Keratinocyte (primary cell): Measurements from ENCODE around the gene DHRS4. TPM values are rescaled to one million over a fixed set of nuclear protein-coding genes. Genes with fewer than 3 reads are reported as not detected.
A peak's percentile ranks its signal among the peaks of the same experiment; 100 is the strongest.
"Not testable (repeated sequence)": the region's sequence is repeated elsewhere in the genome, so short reads cannot be mapped to it uniquely, and the experiment has no call there.

Source experiments
- DNase-seq: peaks from one replicate; pipeline ENCODE4 v3.0.0-alpha.2; 2011; ENCODE audit warnings: low read depth, missing footprints, low spot score
- FAIRE-seq: peaks from 2 replicates; lab custom pipeline; 2011; peaks lifted over from hg19 to GRCh38; lab: Jason Lieb, UNC
- H2AFZ ChIP-seq: 2 replicates; pipeline ENCODE4 v1.6.0; 2012; ENCODE audit warnings: low read length, control low read depth, inconsistent platforms; ENCODE audit not compliant: control insufficient read depth
- H3K27ac ChIP-seq: 2 replicates; pipeline ENCODE4 v1.5.1; 2011; ENCODE audit warnings: low read length; ENCODE audit not compliant: control insufficient read depth, insufficient read depth
- H3K27me3 ChIP-seq: 3 replicates; pipeline ENCODE4 v1.6.0; 2011; ENCODE audit warnings: low read length; ENCODE audit not compliant: control insufficient read depth, insufficient read depth; ENCODE audit errors: extremely low read depth
- H3K36me3 ChIP-seq, 2 experiments: 2 replicates in 1 of 2; 3 replicates in 1 of 2; pipeline ENCODE4 v1.5.1; 2011; ENCODE audit warnings: low read length in 2 of 2, mild to moderate bottlenecking in 1 of 2; ENCODE audit not compliant: control insufficient read depth in 2 of 2, insufficient read depth in 2 of 2; ENCODE audit errors: extremely low read depth in 1 of 2
- H3K4me1 ChIP-seq: 3 replicates; pipeline ENCODE4 v1.5.1; 2011; ENCODE audit warnings: low read length; ENCODE audit not compliant: control insufficient read depth, insufficient read depth; ENCODE audit errors: extremely low read depth
- H3K4me2 ChIP-seq: 3 replicates; pipeline ENCODE4 v1.6.0; 2011; ENCODE audit warnings: low read depth, low read length; ENCODE audit not compliant: control insufficient read depth, insufficient read depth; ENCODE audit errors: extremely low read depth
- H3K4me3 ChIP-seq, 3 experiments: fragments of 200-600 bp in 1 of 3; sonication (generic) in 1 of 3; 2 replicates in 2 of 3; 3 replicates in 1 of 3; pipeline ENCODE4 v1.5.1; 2011 to 2016; ENCODE audit warnings: low read length in 3 of 3, mild to moderate bottlenecking in 3 of 3, control low read depth in 2 of 3, inconsistent platforms in 1 of 3, low read depth in 1 of 3, mixed read lengths in 1 of 3, mixed run types in 1 of 3, moderate library complexity in 1 of 3; ENCODE audit not compliant: control insufficient read depth in 2 of 3, insufficient read depth in 2 of 3; ENCODE audit errors: extremely low read depth in 1 of 3
- H3K79me2 ChIP-seq: 2 replicates; pipeline ENCODE4 v1.6.0; 2012; ENCODE audit warnings: low read length; ENCODE audit not compliant: control insufficient read depth, insufficient read depth
- H3K9ac ChIP-seq: 3 replicates; pipeline ENCODE4 v1.6.0; 2011; ENCODE audit warnings: low read length; ENCODE audit not compliant: control insufficient read depth, insufficient read depth; ENCODE audit errors: extremely low read depth
- H3K9me1 ChIP-seq: 3 replicates; pipeline ENCODE4 v1.6.0; 2011; ENCODE audit warnings: low read length; ENCODE audit not compliant: control insufficient read depth, insufficient read depth; ENCODE audit errors: extremely low read depth
- H3K9me3 ChIP-seq: 2 replicates; pipeline ENCODE4 v1.5.1; 2012; ENCODE audit warnings: low read depth, low read length; ENCODE audit not compliant: control insufficient read depth
- H4K20me1 ChIP-seq: 3 replicates; pipeline ENCODE4 v1.6.0; 2011; ENCODE audit warnings: low read length; ENCODE audit not compliant: control insufficient read depth, insufficient read depth; ENCODE audit errors: extremely low read depth
- dilution Hi-C: fragments of 300-500 bp; cut with MboI; formaldehyde crosslinking; loops from one replicate; pipeline ENCODE4 v1.7.0; 2020; ENCODE audit warnings: low sequenced_read_pairs; ENCODE audit not compliant: extremely low pct_ligation_motif_present
- polyA plus RNA-seq, 5 experiments: library from polyadenylated mRNA; depleted of rRNA in 3 of 5; stranded (reverse) in 3 of 5; stranded (forward) in 1 of 5; unstranded in 1 of 5; fragments of >200 nt; gene quantifications; 1 replicate in 1 of 5; 2 replicates in 3 of 5; 3 replicates in 1 of 5; pipeline versions ENCODE4 v1.2.1 to v1.2.3, GENCODE V29; 2011 to 2012; ENCODE audit warnings: missing spikeins in 2 of 5, low read depth in 1 of 5, low replicate concordance in 1 of 5

Gene DHRS4
- polyA plus RNA-seq, 1 donor (not counting 4 experiments of a cell fraction or from before 2014, with no cell fraction given) = 22.8 TPM

DNA sequence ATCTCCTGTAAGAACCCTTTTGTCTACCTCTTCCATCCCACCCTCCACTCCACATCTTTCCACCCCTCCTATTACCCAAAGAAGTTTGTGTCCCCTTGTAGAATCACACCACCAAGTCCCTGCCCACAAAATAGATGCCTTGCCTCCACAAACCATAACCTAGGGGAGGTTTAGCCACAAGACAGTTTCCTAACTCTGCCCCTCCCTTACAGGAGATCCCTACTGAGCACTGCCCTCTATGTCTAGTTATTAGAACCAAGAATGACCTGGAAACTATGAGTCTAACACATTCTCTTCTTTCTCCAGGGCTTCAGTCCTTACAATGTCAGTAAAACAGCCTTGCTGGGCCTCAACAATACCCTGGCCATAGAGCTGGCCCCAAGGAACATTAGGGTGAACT, 47.5 kb downstream of the DHRS4 start:
- H3K9ac ChIP-seq = not testable (repeated sequence)

DNA sequence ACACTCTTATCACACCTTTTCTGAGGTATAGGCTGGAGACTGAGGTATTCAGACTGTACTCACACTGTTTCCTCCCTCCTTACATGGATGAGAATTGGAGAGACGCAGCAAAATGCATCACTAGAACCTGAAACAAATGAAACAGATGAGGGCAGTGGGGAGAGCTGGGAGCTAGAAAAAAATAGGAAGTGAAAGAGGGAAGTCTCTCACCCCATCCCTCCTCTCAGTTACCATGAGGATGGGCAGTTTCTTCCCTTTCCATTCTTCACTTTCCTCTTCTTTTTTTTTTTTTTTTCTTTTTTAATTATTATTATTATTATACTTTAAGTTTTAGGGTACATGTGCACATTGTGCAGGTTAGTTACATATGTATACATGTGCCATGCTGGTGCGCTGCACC, 48.1 kb downstream of the DHRS4 start:
- H3K9me3 ChIP-seq, dilution Hi-C loops, H3K9ac ChIP-seq, H4K20me1 ChIP-seq, H3K79me2 ChIP-seq, H3K27me3 ChIP-seq, H3K27ac ChIP-seq, H3K4me1 ChIP-seq, H3K4me3 ChIP-seq, H3K4me2 ChIP-seq, DNase-seq, H3K9me1 ChIP-seq, H3K36me3 ChIP-seq, H2AFZ ChIP-seq, FAIRE-seq: not testable (repeated sequence)

More for the DNA sequence above, 47.5 kb downstream of the DHRS4 start:
- H3K27me3 ChIP-seq, H3K4me1 ChIP-seq, H3K27ac ChIP-seq, H2AFZ ChIP-seq, dilution Hi-C loops, H3K4me3 ChIP-seq, DNase-seq, H4K20me1 ChIP-seq, H3K79me2 ChIP-seq, H3K36me3 ChIP-seq, FAIRE-seq, H3K4me2 ChIP-seq, H3K9me3 ChIP-seq, H3K9me1 ChIP-seq: not testable (repeated sequence)

DNA sequence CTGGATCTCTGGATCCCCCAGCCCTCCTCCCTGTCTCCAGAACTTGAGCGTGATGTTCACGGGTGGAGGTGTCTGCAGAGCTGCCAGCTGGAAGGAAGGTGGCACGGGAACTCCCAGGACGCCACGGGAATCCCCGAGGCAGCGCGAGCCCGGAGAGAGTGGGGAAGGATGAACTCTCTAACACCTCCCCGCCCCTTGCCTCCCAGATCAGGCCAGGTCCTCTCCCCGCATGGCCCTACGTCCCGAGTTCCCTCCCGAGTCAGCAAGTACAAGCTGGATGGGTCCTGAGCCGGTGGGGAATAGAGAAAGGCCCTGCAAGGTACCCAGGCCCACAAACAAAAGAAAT, 52.9 kb downstream of the DHRS4 start:
- H3K27ac ChIP-seq, H3K9ac ChIP-seq: not testable (repeated sequence)

DNA sequence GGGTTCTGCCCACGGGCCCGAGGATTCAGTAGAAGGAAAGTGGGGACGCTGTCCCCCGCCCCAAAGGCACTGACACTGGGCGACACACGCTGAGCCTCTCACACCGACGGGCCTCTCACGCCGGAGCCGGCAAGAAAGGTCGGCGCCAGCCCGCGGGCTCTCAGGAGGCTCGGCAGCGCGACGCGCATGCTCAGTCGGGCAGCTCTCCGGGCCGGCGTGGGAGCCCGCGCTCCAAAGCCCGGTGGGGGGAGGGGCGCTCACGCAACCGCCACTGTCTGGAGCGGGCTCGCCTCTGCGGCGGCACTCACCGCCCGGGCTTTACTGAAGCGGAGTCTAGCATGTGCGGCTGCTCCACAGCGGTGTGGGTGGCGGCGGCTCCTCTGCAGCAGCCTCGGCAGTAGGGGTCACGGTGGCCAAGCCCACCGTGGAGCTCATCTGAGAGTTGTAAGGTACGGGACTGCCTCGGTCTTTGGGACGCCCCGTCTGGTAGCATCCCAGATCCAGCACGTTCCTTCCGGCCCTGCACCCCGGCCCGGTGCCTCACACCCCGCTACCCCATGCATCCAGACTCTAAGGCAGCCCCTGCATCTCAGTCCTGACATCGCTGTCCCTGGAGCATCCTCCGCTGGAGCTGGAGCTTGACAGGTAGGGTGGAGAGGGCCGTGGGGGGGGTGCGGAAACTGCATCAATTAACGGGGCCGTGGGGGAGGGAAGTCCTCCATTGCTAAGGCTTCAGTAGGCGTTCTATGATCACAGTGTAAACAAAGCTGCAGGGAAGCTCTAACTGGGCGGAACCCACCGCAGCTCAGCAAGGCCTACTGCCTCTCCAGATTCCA, 53.5 kb downstream of the DHRS4 start:
- H3K9me3 ChIP-seq, H3K4me2 ChIP-seq, H3K27ac ChIP-seq, FAIRE-seq, H3K4me1 ChIP-seq, H3K27me3 ChIP-seq, dilution Hi-C loops, H4K20me1 ChIP-seq, H3K9ac ChIP-seq, H3K36me3 ChIP-seq, H3K9me1 ChIP-seq, DNase-seq, H3K79me2 ChIP-seq, H2AFZ ChIP-seq: not testable (repeated sequence)
- peak overlapping the region in 1 of 3 experiments; percentile 3 for H3K4me3 ChIP-seq

More for the DNA sequence above, 52.9 kb downstream of the DHRS4 start:
- H2AFZ ChIP-seq, DNase-seq, H3K79me2 ChIP-seq, dilution Hi-C loops, H3K9me1 ChIP-seq, H3K4me1 ChIP-seq, FAIRE-seq, H4K20me1 ChIP-seq, H3K9me3 ChIP-seq, H3K36me3 ChIP-seq, H3K27me3 ChIP-seq, H3K4me2 ChIP-seq: not testable (repeated sequence)
- H3K4me3 ChIP-seq = peak overlapping the region in 1 of 3 experiments; percentile 3
